ENCODE data around the gene AQP9.

The AQP9 gene

GRCh38 chr15:58224068-58224467 is 85.9 kb downstream of the AQP9 start:
- no peak for TF ChIP-seq CTCF (conservative IDR thresholded peaks at IDR 0.05; ENCODE audit: low read length)
- H3K4me3 ChIP-seq (ENCODE audit: low read length): no peak overlapping the region
- DNase-seq (ENCODE audit: low read depth): peak; percentile 56

GRCh38 chr15:58227706-58228543 is 89.7 kb downstream of the AQP9 start:
- H3K4me3 ChIP-seq (ENCODE audit: low read length): no peak overlapping the region
- TF ChIP-seq CTCF (conservative IDR thresholded peaks at IDR 0.05; ENCODE audit: low read length): peak; percentile 91
- DNase-seq (ENCODE audit: low read depth): peak; percentile 82

GRCh38 chr15:58228718-58229117 is 90.5 kb downstream of the AQP9 start:
- peak; percentile 87 for DNase-seq (ENCODE audit: low read depth)
- no peak overlapping the region for H3K4me3 ChIP-seq (ENCODE audit: low read length)
- TF ChIP-seq CTCF (conservative IDR thresholded peaks at IDR 0.05; ENCODE audit: low read length): no peak

GRCh38 chr15:58229297-58229768 is 91.2 kb downstream of the AQP9 start:
- no peak for TF ChIP-seq CTCF (conservative IDR thresholded peaks at IDR 0.05; ENCODE audit: low read length)
- DNase-seq (ENCODE audit: low read depth): peak; percentile 38
- H3K4me3 ChIP-seq (ENCODE audit: low read length): no peak overlapping the region

GRCh38 chr15:58232281-58233065 is 94.3 kb downstream of the AQP9 start:
- no peak overlapping the region for H3K4me3 ChIP-seq (ENCODE audit: low read length)
- no peak for DNase-seq (ENCODE audit: low read depth)
- TF ChIP-seq CTCF (conservative IDR thresholded peaks at IDR 0.05; ENCODE audit: low read length): no peak

GRCh38 chr15:58233341-58233740 is 95.2 kb downstream of the AQP9 start:
- TF ChIP-seq CTCF (conservative IDR thresholded peaks at IDR 0.05; ENCODE audit: low read length): no peak
- H3K4me3 ChIP-seq (ENCODE audit: low read length): no peak overlapping the region
- no peak for DNase-seq (ENCODE audit: low read depth)
